Esophagus squamous epithelium (tissue), 4 donors: ENCODE data around the gene TRIM62.

Experiments
- CTCF ChIP-seq, 6 experiments: fragments of 450-650 bp in 4 of 6; fragments of 200-600 bp in 2 of 6; sonication (generic) in 2 of 6; IDR thresholded peaks; one replicate each; pipeline ENCODE4 v1.5.1; 2016 to 2019; ENCODE audit warnings: antibody characterized with exemption in 6 of 6, mild to moderate bottlenecking in 4 of 6, moderate library complexity in 4 of 6
- POLR2A ChIP-seq, 4 donors: fragments of 450-650 bp; IDR thresholded peaks; one replicate each; pipeline ENCODE4 v1.6.1; 2017; ENCODE audit warnings: antibody characterized with exemption in 4 of 4, mild to moderate bottlenecking in 4 of 4, moderate library complexity in 3 of 4

GRCh38 chr1:33176887-33177286 is 5.0 kb downstream of the TRIM62 start:
- no peak for TF ChIP-seq CTCF (IDR thresholded peaks at IDR 0.05)
- no peak for TF ChIP-seq POLR2A (IDR thresholded peaks at IDR 0.05)
